Ishikawa (cell line): ENCODE data around the gene CCR5AS.

ENCODE experiments used
- EP300 ChIP-seq: IDR thresholded peaks from 2 replicates; pipeline ENCODE4 v1.6.1; 2012; ENCODE audit warnings: borderline replicate concordance
- FOXM1 ChIP-seq: IDR thresholded peaks from 2 replicates; pipeline ENCODE4 v1.6.1; 2012; ENCODE audit warnings: low read depth, borderline replicate concordance
- TF ChIP-seq, protein P1 (sequence below): IDR thresholded peaks from 2 replicates; pipeline ENCODE4 v1.6.1; 2012
- TF ChIP-seq, protein P2 (sequence below): IDR thresholded peaks from 2 replicates; pipeline ENCODE4 v1.6.1; 2012; ENCODE audit warnings: low read depth, mild to moderate bottlenecking

DNA sequence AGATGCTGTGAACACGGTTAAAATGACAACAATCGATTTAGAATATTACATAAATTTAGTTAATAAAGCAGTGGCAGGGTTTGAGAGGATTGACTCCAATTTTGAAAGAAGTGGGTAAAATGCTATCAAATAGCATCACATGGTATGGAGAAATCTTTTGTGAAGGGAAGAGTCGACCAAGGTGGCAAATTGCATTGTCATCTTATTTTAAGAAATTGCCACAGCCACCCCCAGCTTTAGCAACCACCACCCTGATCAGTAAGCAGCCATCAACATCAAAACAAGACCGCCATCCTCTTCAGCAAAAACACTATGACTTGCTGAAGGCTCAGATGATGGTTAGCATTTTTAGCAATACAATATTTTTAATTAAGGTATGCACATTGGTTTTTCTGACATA lies 41.8 kb downstream of the CCR5AS start:
- no peak for TF ChIP-seq FOXM1
- TF ChIP-seq, protein P1, sequence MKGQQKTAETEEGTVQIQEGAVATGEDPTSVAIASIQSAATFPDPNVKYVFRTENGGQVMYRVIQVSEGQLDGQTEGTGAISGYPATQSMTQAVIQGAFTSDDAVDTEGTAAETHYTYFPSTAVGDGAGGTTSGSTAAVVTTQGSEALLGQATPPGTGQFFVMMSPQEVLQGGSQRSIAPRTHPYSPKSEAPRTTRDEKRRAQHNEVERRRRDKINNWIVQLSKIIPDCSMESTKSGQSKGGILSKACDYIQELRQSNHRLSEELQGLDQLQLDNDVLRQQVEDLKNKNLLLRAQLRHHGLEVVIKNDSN = no peak
- TF ChIP-seq, protein P2, sequence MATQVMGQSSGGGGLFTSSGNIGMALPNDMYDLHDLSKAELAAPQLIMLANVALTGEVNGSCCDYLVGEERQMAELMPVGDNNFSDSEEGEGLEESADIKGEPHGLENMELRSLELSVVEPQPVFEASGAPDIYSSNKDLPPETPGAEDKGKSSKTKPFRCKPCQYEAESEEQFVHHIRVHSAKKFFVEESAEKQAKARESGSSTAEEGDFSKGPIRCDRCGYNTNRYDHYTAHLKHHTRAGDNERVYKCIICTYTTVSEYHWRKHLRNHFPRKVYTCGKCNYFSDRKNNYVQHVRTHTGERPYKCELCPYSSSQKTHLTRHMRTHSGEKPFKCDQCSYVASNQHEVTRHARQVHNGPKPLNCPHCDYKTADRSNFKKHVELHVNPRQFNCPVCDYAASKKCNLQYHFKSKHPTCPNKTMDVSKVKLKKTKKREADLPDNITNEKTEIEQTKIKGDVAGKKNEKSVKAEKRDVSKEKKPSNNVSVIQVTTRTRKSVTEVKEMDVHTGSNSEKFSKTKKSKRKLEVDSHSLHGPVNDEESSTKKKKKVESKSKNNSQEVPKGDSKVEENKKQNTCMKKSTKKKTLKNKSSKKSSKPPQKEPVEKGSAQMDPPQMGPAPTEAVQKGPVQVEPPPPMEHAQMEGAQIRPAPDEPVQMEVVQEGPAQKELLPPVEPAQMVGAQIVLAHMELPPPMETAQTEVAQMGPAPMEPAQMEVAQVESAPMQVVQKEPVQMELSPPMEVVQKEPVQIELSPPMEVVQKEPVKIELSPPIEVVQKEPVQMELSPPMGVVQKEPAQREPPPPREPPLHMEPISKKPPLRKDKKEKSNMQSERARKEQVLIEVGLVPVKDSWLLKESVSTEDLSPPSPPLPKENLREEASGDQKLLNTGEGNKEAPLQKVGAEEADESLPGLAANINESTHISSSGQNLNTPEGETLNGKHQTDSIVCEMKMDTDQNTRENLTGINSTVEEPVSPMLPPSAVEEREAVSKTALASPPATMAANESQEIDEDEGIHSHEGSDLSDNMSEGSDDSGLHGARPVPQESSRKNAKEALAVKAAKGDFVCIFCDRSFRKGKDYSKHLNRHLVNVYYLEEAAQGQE = no peak
- TF ChIP-seq EP300 = no peak
